A549 (cell line): ENCODE data around the gene CADPS2. TPM values are rescaled to one million over a fixed set of nuclear protein-coding genes. Genes with fewer than 3 reads are reported as not detected.

Experiments used
- ATAC-seq, 2 experiments: fragments of 200-7000 bp in 1 of 2; fragments of >200 bp in 1 of 2; cut with Nextera tagmentation in 1 of 2; cut with Tn5 transposase in 1 of 2; 3 replicates each; pipeline versions ENCODE4 v1.8.0 to v1.9.1; 2018 to 2020; ENCODE audit warnings: mild to moderate bottlenecking in 1 of 2, moderate library complexity in 1 of 2
- CTCF ChIA-PET: fragments of 300-600 bp; sonication (Branson Sonifier 250); formaldehyde crosslinking; extraction: SDS; loops from one replicate; lab custom pipeline; 2021; ENCODE audit warnings: antibody characterized with exemption, inconsistent platforms; lab: Yijun Ruan, JAX
- POLR2A ChIA-PET: fragments of 350-600 bp; formaldehyde crosslinking; extraction: SDS; loops from one replicate; lab custom pipeline; 2021; ENCODE audit warnings: antibody characterized with exemption, inconsistent platforms; lab: Yijun Ruan, JAX
- DNase-seq, 2 experiments: peaks; one replicate each; pipeline versions ENCODE4 v3.0.0 to v3.0.0-alpha.2; 2011 to 2016; ENCODE audit warnings: low read depth in 1 of 2, low spot score in 1 of 2
- FAIRE-seq: peaks from 2 replicates; lab custom pipeline; 2011; peaks lifted over from hg19 to GRCh38; lab: Jason Lieb, UNC
- H3K27ac ChIP-seq, 2 experiments: fragments of >200 bp; sonication (Bioruptor Twin); formaldehyde crosslinking; 3 replicates each; pipeline ENCODE4 v1.5.1; 2016 to 2017
- H3K4me1 ChIP-seq: fragments of >200 bp; sonication (Bioruptor Twin); formaldehyde crosslinking; 3 replicates; pipeline ENCODE4 v1.6.1; 2016
- H3K4me2 ChIP-seq: fragments of >200 bp; sonication (Bioruptor Twin); formaldehyde crosslinking; 3 replicates; pipeline ENCODE4 v1.6.1; 2016
- H3K4me3 ChIP-seq: fragments of >200 bp; sonication (Bioruptor Twin); formaldehyde crosslinking; 3 replicates; pipeline ENCODE4 v1.5.1; 2016
- H3K9me3 ChIP-seq: fragments of >200 bp; sonication (Bioruptor Twin); formaldehyde crosslinking; 3 replicates; pipeline ENCODE4 v1.6.1; 2016
- CHD2 ChIP-seq: fragments of 150-350 bp; IDR thresholded peaks from 2 replicates; pipeline ENCODE4 v1.6.1; 2014; ENCODE audit warnings: low read length; ENCODE audit not compliant: partially characterized antibody
- CTCF ChIP-seq: fragments of >200 bp; sonication (Bioruptor Twin); formaldehyde crosslinking; IDR thresholded peaks from 3 replicates; pipeline ENCODE4 v1.5.1; 2016
- GATA3 ChIP-seq: IDR thresholded peaks from 2 replicates; pipeline ENCODE4 v1.6.1; 2012; ENCODE audit warnings: borderline replicate concordance
- HDAC2 ChIP-seq: fragments of 200-600 bp; sonication (generic); IDR thresholded peaks from 2 replicates; pipeline ENCODE4 v1.6.1; 2016
- HOXA7 ChIP-seq: fragments of 250-450 bp; sonication (Bioruptor Pico); IDR thresholded peaks from 2 replicates; pipeline ENCODE4 v1.5.0; 2020; ENCODE audit warnings: mild to moderate bottlenecking, moderate library complexity
- JUN ChIP-seq, 2 experiments: fragments of >200 bp; sonication (Bioruptor Twin); formaldehyde crosslinking; IDR thresholded peaks; 2 replicates in 1 of 2; 3 replicates in 1 of 2; pipeline ENCODE4 v1.6.1; 2016 to 2017
- KDM5A ChIP-seq: fragments of 200-600 bp; sonication (generic); IDR thresholded peaks from 2 replicates; pipeline ENCODE4 v1.6.1; 2016; ENCODE audit warnings: antibody characterized with exemption, mild to moderate bottlenecking
- MAFK ChIP-seq: fragments of 450-650 bp; IDR thresholded peaks from 2 replicates; pipeline ENCODE4 v1.6.1; 2014; ENCODE audit not compliant: partially characterized antibody
- MAZ ChIP-seq: fragments of 150-350 bp; IDR thresholded peaks from 2 replicates; pipeline ENCODE4 v1.6.1; 2014; ENCODE audit warnings: antibody characterized with exemption, low read depth, low read length, borderline replicate concordance
- NPAS2 ChIP-seq: fragments of 250-450 bp; sonication (Bioruptor Pico); IDR thresholded peaks from 2 replicates; pipeline ENCODE4 v1.8.0; 2022; ENCODE audit warnings: mild to moderate bottlenecking, moderate library complexity, borderline replicate concordance
- PBX3 ChIP-seq: IDR thresholded peaks from 2 replicates; pipeline ENCODE4 v1.6.1; 2012
- RAD21 ChIP-seq, 2 experiments: fragments of >200 bp in 1 of 2; sonication (Bioruptor Twin) in 1 of 2; formaldehyde crosslinking in 1 of 2; IDR thresholded peaks in 1 of 2; conservative IDR thresholded peaks in 1 of 2; 2 replicates in 1 of 2; 3 replicates in 1 of 2; pipeline ENCODE4 v1.6.1; 2012 to 2018; ENCODE audit warnings: inconsistent platforms in 1 of 2
- SMC3 ChIP-seq: fragments of >200 bp; sonication (Bioruptor Twin); formaldehyde crosslinking; IDR thresholded peaks from 3 replicates; pipeline ENCODE4 v1.6.1; 2018; ENCODE audit warnings: inconsistent platforms
- USF2 ChIP-seq: fragments of 450-650 bp; IDR thresholded peaks from 2 replicates; pipeline ENCODE4 v1.6.1; 2014; ENCODE audit warnings: antibody characterized with exemption
- ZNF302 ChIP-seq: fragments of 250-450 bp; sonication (Bioruptor Pico); IDR thresholded peaks from 2 replicates; pipeline ENCODE4 v1.9.0; 2021; ENCODE audit warnings: inconsistent platforms, mild to moderate bottlenecking, moderate library complexity
- WGBS: methylation state at CpG from one replicate; pipeline ENCODE4 v1.1.6; 2017; ENCODE audit errors: missing lambda C conversion rate; 5-methylcytosine and 5-hydroxymethylcytosine counted together
- polyA plus RNA-seq, 4 experiments: library from polyadenylated mRNA; depleted of rRNA in 3 of 4; stranded (reverse); fragments of >200 nt; fragmentation: RNase III in 1 of 4; extraction: RNeasy Plus Mini Kit Qiagen cat#74134 plus additional on column Dnase treatment in 1 of 4; gene quantifications; 2 replicates in 3 of 4; 3 replicates in 1 of 4; pipeline ENCODE4 v1.2.3, GENCODE V29; 2011 to 2017

CADPS2 gene
- polyA plus RNA-seq, 2 of the 4 experiments (the other 2 are of a cell fraction) = 0.04 to 0.10 TPM

GRCh38 chr7:122543166-122543565 is 343.1 kb downstream of the CADPS2 start:
- H3K4me2 ChIP-seq = no peak overlapping the region
- DNase-seq (no peak), FAIRE-seq (no peak), ATAC-seq (no peak)
- no peaks in the 10 kb centered on the region for H3K4me1 ChIP-seq
- CTCF ChIA-PET = interaction anchor here (0.9 to 1.2 kb wide), 2 partner anchors 10 to 325 kb away, joined by 3 read pairs; no protein-coding TSS in a partner anchor
- H3K9me3 ChIP-seq = no peaks in the 10 kb centered on the region
- no peak overlapping the region for H3K4me3 ChIP-seq
- POLR2A ChIA-PET = no interaction called here
- no peak for TF ChIP-seq JUN (IDR thresholded peaks at IDR 0.05)
- no peak overlapping the region for H3K27ac ChIP-seq

- POLR2A ChIA-PET = no interaction called here
- no peak for FAIRE-seq
- Histone ChIP-seq H3K4me2 (no peak overlapping the region), H3K9me3 (no peaks in the 10 kb centered on the region), H3K4me1 (no peaks in the 10 kb centered on the region), H3K27ac (no peak overlapping the region), H3K4me3 (no peak overlapping the region)
- DNase-seq = no peak
- CTCF ChIA-PET = no interaction called here
- TF ChIP-seq CHD2 (no peak), USF2 (no peak), ZNF302 (CRISPR knock-in tag) (no peak), MAFK (no peak), HOXA7 (CRISPR knock-in tag) (no peak), GATA3 (no peak), HDAC2 (no peak), KDM5A (no peak), PBX3 (no peak)
- no peak for ATAC-seq
- 6% methylated on average over 1 of the region's 1 CpG for WGBS
Measured at GRCh38 chr7:122535086-122535485, 351.2 kb downstream of the CADPS2 start.

- FAIRE-seq (no peak), DNase-seq (peak in 1 of 2 experiments; percentile 23), ATAC-seq (peak in 1 of 2 experiments; percentile 31; a peak in 1 of 6 replicates)
- H3K9me3 ChIP-seq = no peaks in the 10 kb centered on the region
- no peak overlapping the region for H3K4me2 ChIP-seq
- WGBS = 11% methylated on average over 8 of the region's 9 CpGs
- ChIA-PET POLR2A (no interaction called here), CTCF (interaction anchor here (0.6 to 2.0 kb wide), 8 partner anchors 10 to 518 kb away, joined by 3 to 7 read pairs (median 3); no protein-coding TSS in a partner anchor)
- no peaks in the 10 kb centered on the region for H3K4me1 ChIP-seq
- TF ChIP-seq CTCF = peak; percentile 47
- TF ChIP-seq SMC3 = peak; percentile 37; the same call in 1 of the 3 replicates
- TF ChIP-seq RAD21 (conservative IDR thresholded peaks at IDR 0.05 in 1 of 2, IDR thresholded peaks at IDR 0.05 in 1 of 2) = peak; percentile 37 to 46; a peak in 4 of 5 replicates
- no peak for TF ChIP-seq MAZ
- H3K4me3 ChIP-seq = no peak overlapping the region
- H3K27ac ChIP-seq = no peak overlapping the region
Measured at GRCh38 chr7:122532406-122533269, 353.6 kb downstream of the CADPS2 start.

- no peak overlapping the region for H3K4me2 ChIP-seq
- WGBS = 0% methylated on average over 3 of the region's 3 CpGs
- H3K4me3 ChIP-seq = no peak overlapping the region
- no peak for ATAC-seq
- FAIRE-seq = no peak
- peak; percentile 7 to 43 for DNase-seq
- no peaks in the 10 kb centered on the region for H3K9me3 ChIP-seq
- POLR2A ChIA-PET = no interaction called here
- TF ChIP-seq NPAS2 = no peak
- TF ChIP-seq CTCF = peak; percentile 59
- TF ChIP-seq RAD21 (conservative IDR thresholded peaks at IDR 0.05 in 1 of 2, IDR thresholded peaks at IDR 0.05 in 1 of 2) = peak; percentile 50 to 51; a peak in 3 of 5 replicates
- TF ChIP-seq SMC3 = peak; percentile 73
- H3K4me1 ChIP-seq = no peaks in the 10 kb centered on the region
- no peak overlapping the region for H3K27ac ChIP-seq
- CTCF ChIA-PET = interaction anchor here (0.8 to 3.7 kb wide), 2 partner anchors 44 to 309 kb away, joined by 3 to 25 read pairs; no protein-coding TSS in a partner anchor
Measured at GRCh38 chr7:122528879-122529481, 357.3 kb downstream of the CADPS2 start.
